ENCODE measurements around the gene RBM27. TPM values are rescaled to one million over a fixed set of nuclear protein-coding genes. Genes with fewer than 3 reads are reported as not detected.
"Not testable (repeated sequence)": the region's sequence is repeated elsewhere in the genome, so short reads cannot be mapped to it uniquely, and the experiment has no call there.

The RBM27 gene
- total and polyA plus RNA-seq, 9 donors = 10.9 to 28.8 (median 23.4) TPM

DNA sequence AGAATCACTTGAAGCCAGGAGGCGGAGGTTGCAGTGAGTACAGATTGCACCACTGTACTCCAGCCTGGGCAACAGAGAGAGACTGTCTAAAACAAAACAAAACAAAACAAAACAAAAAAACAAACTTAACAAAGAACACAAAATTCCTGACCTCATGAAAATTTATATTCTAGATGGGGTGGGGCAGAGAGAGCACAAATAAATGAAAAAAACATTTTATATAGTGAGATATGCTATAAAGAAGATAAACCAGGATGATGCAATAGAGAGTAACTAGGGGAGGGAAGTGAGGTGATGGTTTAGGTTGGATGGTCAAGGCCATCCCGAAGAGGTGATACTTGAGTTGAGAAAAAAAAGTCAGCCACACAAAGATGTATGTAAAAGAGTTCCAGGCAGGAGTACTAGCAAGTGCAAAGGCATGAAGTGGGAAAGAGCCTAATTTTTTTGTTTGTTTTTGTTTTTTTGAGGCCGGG lies 10.8 kb upstream of the RBM27 start:
- 62 to 74% (median 67%) methylated on average over 3 of the region's 3 CpGs for WGBS, 3 donors
- DNase-seq = no peak
- no peaks in the 10 kb centered on the region for H3K4me1 ChIP-seq (ENCODE audit: insufficient read depth)
- intact Hi-C loops (cut with DNase I) = no loop called here
- TF ChIP-seq EP300 (IDR thresholded peaks at IDR 0.05) (no peak), POLR2A (IDR thresholded peaks at IDR 0.05) (no peak)
- TF ChIP-seq, protein P1, sequence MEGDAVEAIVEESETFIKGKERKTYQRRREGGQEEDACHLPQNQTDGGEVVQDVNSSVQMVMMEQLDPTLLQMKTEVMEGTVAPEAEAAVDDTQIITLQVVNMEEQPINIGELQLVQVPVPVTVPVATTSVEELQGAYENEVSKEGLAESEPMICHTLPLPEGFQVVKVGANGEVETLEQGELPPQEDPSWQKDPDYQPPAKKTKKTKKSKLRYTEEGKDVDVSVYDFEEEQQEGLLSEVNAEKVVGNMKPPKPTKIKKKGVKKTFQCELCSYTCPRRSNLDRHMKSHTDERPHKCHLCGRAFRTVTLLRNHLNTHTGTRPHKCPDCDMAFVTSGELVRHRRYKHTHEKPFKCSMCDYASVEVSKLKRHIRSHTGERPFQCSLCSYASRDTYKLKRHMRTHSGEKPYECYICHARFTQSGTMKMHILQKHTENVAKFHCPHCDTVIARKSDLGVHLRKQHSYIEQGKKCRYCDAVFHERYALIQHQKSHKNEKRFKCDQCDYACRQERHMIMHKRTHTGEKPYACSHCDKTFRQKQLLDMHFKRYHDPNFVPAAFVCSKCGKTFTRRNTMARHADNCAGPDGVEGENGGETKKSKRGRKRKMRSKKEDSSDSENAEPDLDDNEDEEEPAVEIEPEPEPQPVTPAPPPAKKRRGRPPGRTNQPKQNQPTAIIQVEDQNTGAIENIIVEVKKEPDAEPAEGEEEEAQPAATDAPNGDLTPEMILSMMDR (IDR thresholded peaks at IDR 0.05) = no peak
- H3K36me3 ChIP-seq = no peaks in the 10 kb centered on the region
- no peaks in the 10 kb centered on the region for H3K9me3 ChIP-seq
- H3K27ac ChIP-seq = no peak overlapping the region
- no peaks in the 10 kb centered on the region for H3K27me3 ChIP-seq
- H3K4me3 ChIP-seq = no peak overlapping the region

DNA sequence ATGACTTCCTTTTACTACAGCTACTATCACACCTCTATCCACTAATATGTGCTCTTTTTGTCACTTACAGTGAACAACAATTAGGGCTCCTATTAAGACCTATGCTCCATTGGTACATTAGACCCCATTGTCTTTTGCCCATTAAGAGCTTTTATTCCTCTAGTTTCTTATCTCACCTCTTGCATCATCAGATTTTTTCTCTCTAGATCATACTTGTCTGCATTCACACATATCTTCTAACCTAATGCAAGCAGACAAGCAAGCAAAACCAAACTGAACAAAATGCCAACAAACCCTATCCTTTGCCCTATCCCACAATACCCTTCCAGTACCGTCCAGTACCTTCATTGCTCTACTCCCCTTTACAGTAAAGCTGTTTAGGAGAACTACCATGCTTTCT lies 10.1 kb upstream of the RBM27 start:
- H3K4me3 ChIP-seq = no peak overlapping the region
- WGBS, 3 donors = 81 to 87% (median 85%) methylated on average over 1 of the region's 1 CpG

DNA sequence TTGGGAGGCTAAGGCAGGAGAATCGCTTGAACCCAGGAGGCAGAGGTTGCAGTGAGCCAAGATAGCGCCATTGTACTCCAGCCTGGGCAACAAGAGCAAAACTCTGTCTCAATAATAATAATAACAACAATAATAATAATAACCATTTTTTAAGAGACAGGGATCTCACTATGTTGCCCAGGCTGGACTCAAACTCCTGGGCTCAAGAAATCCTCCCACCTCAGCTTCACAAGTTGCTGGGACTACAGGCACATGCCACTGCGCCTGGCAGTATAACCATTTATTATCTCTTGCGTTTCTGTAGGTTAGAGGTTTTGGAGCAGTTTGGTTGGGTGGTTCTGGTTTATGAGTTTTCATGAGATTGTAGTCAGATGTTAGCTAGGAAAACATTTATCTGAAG lies 8.4 kb upstream of the RBM27 start:
- H3K27ac ChIP-seq; intact Hi-C loops (cut with DNase I); H3K4me1 ChIP-seq (ENCODE audit: insufficient read depth); DNase-seq; H3K4me3 ChIP-seq; H3K9me3 ChIP-seq; H3K36me3 ChIP-seq; H3K27me3 ChIP-seq: not testable (repeated sequence)
- 87 to 94% (median 94%) methylated on average over 4 of the region's 4 CpGs for WGBS, 3 donors

More for the DNA sequence above, 10.1 kb upstream of the RBM27 start:
- DNase-seq = no peak
- no peaks in the 10 kb centered on the region for H3K27me3 ChIP-seq
- intact Hi-C loops (cut with DNase I) = no loop called here
- TF ChIP-seq EP300 (IDR thresholded peaks at IDR 0.05) (no peak), POLR2A (IDR thresholded peaks at IDR 0.05) (no peak)
- TF ChIP-seq, protein P1 (IDR thresholded peaks at IDR 0.05) = no peak
- no peaks in the 10 kb centered on the region for H3K36me3 ChIP-seq
- H3K4me1 ChIP-seq (ENCODE audit: insufficient read depth) = no peaks in the 10 kb centered on the region
- no peak overlapping the region for H3K27ac ChIP-seq
- no peaks in the 10 kb centered on the region for H3K9me3 ChIP-seq

DNA sequence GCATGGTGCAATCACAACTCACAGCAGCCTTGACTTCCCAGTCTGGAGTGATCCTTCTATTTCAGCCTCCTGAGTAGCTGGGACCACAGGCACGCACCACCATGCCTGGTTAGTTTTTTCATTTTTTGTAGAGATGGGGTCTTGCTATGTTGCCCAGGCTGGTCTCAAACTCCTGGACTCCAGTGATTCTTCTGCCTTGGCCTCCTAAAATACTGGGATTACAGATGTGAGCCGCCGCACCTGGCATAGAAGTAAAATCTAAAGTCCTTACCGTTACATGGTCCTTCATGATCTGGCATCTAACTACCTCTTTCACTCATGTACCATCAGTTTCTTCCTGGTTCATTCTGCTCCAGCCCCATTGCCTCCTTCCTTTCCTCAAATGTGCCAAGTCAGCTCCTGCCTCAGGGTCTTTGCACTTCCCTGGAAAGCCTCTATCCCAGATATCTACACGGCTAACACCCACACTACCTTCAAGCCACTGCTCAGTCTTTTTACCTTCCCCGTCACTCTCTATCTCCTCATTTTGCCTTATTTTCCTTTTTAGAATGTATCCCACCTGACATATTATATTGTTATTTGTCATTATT lies 6.9 kb upstream of the RBM27 start:
- no peak overlapping the region for H3K27ac ChIP-seq
- no peaks in the 10 kb centered on the region for H3K4me1 ChIP-seq (ENCODE audit: insufficient read depth)
- DNase-seq = no peak
- no peaks in the 10 kb centered on the region for H3K9me3 ChIP-seq
- WGBS, 3 donors = 92 to 95% (median 94%) methylated on average over 6 of the region's 6 CpGs
- no peak for TF ChIP-seq EP300 (IDR thresholded peaks at IDR 0.05)
- no peak overlapping the region for H3K4me3 ChIP-seq
- H3K27me3 ChIP-seq = no peaks in the 10 kb centered on the region
- intact Hi-C loops (cut with DNase I) = no loop called here
- H3K36me3 ChIP-seq = no peaks in the 10 kb centered on the region

DNA sequence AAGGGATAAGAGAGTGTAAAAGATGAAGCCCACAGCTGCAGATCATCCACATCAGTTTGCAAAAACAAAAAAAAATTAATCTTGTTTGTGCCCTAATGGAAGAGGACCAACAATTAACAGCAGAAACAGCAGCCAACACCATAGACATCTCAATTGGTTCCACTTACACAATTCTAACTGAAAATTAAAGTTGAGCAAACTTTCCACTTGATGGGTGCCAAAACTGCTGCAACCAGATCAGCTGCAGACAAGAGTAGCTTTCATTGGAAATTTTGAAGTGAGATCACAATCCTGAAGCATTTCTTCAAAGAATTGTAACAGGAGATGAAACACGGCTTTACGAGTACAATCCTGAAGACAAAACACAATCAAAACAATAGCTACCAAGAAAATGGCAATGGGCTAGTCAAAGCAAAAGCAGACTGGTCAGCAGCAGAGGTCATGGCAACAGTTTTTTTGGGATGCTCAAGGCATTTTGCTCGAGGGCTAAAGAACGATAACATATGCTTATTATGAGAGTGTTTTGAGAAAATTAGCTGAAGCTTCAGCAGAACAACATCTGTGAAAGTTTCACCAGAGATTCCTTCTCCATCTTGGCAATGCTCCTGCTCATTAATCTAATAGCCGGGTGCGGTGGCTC lies 4.1 kb upstream of the RBM27 start:
- H3K4me3 ChIP-seq = no peak overlapping the region
- intact Hi-C loops (cut with DNase I) = no loop called here
- H3K4me1 ChIP-seq (ENCODE audit: insufficient read depth) = no peaks in the 10 kb centered on the region
- no peak overlapping the region for H3K27ac ChIP-seq
- H3K27me3 ChIP-seq = no peaks in the 10 kb centered on the region
- no peak for DNase-seq
- no peaks in the 10 kb centered on the region for H3K9me3 ChIP-seq
- TF ChIP-seq, protein P1 (IDR thresholded peaks at IDR 0.05) = no peak
- TF ChIP-seq POLR2A (IDR thresholded peaks at IDR 0.05) = no peak
- no peak for TF ChIP-seq EP300 (IDR thresholded peaks at IDR 0.05)
- WGBS, 3 donors = 19 to 38% (median 24%) methylated on average over 6 of the region's 6 CpGs
- H3K36me3 ChIP-seq = no peaks in the 10 kb centered on the region

DNA sequence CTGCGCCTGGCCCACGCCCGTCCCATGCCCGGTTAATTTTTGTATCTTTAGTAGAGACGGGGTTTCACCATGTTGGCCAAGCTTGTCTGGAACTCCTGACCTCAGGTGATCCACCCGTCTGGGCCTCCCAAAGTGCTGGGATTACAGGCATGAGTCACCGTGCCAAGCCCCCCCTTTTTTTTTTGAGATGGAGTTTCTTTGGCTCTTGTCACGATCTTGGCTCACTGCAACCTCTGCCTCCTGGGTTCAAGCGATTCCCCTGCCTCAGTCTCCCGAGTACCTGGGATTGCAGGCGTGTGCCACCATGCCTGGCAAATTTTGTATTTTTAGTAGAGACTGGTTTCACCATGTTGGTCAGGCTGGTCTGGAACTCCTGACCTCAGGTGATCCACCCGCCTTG lies 1.6 kb upstream of the RBM27 start:
- DNase-seq; H3K9me3 ChIP-seq; H3K4me3 ChIP-seq; H3K27me3 ChIP-seq; intact Hi-C loops (cut with DNase I); H3K4me1 ChIP-seq (ENCODE audit: insufficient read depth); H3K36me3 ChIP-seq; H3K27ac ChIP-seq: not testable (repeated sequence)
- WGBS, 3 donors = 94 to 95% (median 94%) methylated on average over 12 of the region's 12 CpGs
